HG03103 (cell line): ENCODE data around the gene PTPRM.

Experiments used
- ATAC-seq: cut with Tn5 transposase; IDR thresholded peaks from one replicate; pipeline ENCODE4 v1.9.1; 2021; ENCODE audit warnings: low read depth; ENCODE audit not compliant: unreplicated experiment

Gene PTPRM

DNA sequence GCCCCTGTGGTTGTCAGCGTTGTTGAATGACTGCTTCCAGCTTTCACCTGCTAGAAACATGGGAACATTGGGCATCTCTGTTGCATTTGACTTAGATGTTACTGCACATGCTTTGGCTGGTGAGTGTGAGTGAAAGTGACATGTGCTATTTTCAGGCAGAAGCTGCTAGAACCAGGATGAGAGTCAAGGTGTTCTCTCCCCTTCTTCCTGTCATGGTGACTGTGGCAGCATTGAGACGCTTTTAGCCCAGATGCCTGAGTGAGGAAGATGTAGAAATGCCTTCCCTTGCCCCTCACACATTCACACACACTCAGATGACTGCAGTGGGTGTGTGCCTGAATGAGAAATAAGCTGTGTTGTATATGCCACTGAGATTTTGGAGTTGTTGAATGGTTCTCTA lies 220.2 kb downstream of the PTPRM start:
- ATAC-seq: no peak

DNA sequence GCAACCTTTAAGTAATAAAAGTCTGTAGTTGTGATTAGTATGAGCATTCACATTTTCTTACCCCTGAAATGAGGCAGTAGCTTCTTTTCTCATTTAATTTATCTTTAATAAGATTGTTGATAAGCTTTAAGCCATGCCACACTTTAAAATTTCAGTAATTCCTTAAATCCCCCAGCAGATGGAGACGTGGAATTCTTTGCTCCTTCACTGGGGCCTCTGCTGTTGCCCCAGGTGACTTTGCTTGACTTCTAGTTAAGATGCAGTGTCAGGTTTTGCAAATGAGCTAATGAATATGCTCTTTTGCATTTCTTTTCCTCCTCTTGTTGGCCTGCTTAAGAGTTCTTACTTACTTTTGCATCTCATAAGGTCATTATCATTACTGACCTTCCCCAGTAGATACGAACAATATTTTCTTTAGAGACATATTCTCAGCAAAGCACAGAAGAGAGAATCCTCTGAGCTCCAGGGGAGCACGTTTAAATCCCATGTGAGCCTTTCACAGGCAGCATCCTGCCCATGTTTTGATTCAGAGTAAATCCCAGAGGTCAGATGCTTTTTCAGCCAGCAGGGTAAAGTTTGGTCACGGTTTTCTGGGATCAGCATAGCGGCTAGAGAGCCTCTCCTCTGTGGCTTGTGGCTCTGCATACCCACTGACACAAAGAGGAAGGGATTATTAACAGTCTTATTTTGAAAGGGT lies 222.9 kb downstream of the PTPRM start:
- ATAC-seq: no peak

DNA sequence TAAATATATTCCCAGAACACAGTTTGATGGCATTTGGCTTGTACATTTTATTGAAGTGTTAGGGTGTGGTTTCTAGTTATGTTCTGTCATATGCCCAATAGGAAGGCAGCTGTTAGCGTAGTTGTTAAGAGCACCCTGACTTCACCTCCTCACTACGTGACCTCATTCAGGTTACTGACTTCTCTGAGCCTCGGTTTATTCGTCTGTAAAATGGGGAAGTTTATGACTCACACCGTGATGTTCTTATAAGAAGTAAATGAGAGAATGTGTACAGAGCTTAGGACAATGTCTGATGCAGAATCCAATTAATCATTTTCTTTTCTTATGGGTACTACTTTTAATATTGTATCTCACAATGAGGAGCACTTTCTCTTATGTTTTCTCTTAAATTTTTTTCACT lies 226.0 kb downstream of the PTPRM start:
- no peak for ATAC-seq

DNA sequence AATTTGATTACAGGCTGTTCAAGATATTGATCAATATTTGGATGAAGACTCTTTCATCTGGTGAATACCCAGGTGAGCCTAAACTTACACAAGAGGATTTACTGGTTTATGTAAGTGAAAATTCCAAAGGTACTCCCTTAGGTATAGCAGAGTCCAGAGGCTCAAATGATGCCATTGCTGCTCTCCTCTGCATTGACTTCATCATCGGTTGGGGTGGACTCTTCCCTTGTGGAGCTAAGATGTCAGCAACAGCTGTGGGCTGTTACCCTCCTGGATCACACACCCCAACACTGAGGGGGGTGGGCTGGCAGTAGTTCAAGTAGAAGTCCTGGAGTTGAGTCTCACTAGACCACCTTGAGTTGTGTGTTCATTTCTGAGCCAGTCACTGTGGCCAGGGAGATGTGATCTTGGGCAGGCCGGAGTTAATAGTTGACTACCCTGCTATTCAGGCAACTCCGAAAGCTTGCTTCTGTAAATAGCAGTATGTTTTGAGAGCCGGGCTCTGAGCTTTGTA lies 236.9 kb downstream of the PTPRM start:
- ATAC-seq: no peak

DNA sequence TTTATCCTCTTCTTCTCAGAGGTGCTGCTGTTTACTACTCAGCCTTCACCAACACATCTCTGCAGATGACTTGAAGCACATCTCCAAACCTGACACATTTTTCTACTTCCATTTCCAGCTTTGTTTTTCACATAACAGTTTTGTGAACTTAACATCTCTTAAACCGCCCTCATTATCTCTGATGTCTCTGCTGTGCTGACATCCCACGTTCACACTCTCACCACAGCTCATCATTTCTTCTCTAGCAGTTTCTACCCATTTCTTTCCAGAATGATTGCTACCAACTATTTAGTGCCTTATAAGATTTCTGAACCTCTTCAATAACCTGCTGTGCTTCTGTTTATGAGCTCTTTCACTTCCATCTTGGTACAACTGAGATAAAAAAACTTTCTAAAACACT lies 238.0 kb downstream of the PTPRM start:
- ATAC-seq: no peak

DNA sequence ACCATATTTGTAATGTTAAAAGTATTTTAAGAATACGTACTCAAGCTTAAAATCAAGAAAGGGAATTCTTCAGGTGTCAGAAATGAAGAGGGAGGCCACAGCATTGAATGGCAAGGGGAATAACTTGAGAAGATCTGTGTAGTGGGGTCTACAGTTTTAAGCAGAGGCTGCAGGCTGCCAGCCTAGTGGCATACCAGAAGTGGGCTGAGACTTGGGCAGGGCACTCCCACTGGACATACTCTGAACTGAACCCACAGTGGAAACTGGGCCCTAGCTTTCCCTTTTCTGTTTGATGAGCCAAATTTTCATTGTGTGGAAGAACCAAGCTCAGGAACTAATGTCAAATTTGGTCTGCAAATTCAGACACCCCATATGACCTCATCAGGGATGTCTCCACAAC lies 238.8 kb downstream of the PTPRM start:
- ATAC-seq: no peak

DNA sequence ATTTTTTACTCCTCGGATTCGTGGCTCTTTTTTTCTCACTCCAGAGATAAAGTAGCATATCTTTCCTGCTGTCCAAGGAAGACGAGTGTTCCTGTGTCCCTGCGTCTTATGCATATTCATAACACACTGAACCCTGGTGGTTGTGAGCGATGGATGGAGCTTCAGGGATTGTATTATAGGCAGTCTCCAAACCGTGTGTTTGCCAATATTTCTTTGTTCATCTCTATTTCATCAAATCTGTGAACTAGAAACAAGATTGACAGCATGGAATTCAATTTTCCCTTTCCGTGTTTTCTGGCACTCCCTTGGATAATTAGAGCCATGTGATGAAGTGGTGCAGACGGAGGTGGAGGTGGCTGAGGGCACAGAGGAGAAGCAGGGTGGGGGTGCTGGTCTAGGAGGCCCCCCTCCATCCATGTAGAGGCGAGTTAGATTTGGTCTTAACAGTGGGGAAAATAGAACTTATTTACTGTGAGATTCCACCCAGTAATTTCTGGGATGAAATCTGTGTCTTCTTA lies 240.9 kb downstream of the PTPRM start:
- ATAC-seq: no peak

DNA sequence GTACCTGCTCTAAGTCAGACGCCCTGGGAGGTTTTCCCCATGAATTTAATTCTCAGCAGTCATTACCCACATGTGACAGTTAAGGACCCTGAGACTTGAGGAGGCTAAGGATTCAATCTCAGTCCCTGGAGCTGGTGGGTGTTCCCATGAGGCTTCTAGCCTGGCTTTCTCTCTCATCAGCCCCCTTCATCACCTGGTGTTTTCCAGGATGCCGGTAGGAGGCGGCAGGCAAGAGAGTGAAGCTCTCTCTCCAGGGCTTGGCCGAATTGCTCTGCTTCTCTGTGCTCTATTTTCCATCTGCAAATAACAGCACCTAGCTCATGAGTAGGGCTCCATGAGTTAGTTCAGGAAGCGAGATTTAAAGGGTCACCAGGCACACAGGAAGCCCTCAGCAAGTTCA lies 241.9 kb downstream of the PTPRM start:
- no peak for ATAC-seq

DNA sequence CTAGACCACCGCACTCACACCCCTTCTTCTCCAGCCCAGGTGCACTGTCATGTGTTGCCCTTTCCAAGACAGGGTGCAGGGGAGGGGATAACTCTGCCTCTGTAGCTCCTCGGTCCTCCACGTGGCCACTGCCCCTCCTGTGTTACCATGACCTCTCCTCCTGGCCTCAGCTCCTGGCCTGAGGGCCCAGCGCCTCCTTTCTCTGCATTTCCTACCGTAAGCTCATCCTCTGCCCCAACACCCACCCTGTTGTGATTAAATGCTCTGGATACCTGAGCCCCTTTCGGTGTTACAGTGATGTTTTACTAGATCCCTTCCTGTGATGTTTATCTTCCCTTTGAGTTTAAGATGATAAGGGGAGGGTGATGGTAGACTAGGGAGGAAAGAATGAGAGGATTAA lies 242.3 kb downstream of the PTPRM start:
- ATAC-seq: no peak

DNA sequence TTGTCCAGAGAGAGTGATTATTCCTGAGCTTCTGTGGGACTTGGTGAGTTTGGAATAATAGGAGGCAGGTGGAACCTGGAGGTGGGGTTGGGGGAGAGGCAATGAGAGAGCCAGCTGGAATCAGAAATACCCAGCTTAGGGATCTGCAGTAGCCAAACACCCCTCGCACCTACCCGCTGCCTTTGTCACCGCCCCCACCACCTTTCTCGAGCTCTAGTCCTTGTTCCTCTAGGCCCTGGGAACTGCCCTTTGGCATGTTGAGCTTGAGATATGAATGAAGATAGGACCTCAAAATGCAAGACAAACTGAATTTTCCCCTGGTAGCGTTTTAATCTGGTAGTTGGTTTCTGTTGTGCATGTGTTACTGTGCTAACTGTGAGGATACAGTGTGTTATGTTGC lies 242.9 kb downstream of the PTPRM start:
- ATAC-seq: no peak

DNA sequence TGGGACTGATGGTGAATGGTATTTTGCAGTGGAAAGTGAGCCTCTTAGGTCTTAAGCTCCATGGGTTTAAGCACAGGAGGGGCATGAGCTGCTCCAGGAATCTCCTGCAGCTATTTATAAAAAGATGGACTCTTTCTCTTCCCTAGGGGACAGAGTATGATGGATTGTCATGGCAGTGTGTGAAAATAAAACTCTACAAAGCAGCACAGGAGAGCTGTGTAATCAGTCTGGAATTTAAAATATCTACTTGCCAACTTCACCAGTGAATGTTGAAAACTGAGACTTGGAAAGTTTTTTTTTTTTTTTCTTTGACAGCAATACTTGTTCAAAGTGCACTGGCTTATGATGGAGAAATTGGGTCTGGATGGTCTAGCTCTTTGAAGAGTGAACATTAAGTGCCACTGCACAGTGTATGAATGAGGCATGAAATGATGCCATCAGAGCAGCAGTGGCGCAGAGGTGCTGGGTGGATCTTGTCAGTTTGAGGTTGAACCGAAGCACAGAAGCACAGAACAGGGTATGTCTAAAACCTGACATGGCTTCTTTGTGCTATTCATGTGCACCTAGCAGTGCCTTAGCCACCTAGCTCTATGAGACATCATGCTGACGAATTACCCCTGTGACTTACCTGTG lies 245.4 kb downstream of the PTPRM start:
- no peak for ATAC-seq

DNA sequence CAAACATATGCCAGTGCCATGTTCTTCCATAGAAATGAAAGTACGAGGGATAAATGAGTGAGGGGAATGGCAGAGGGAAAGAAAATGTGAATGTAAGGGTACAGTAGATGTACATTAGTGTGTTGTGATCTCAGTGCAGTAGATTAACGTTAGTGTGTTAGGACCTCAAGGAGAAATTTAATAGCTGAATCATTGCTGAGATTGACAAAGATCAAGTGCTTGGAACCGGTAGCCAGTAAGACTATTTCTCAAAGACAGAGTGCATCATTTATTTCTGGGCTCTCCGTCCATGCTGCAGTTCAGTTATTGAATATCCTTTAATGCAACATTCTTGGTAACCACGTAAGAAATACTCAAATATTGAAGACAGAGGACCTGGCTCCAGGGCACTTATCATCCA lies 246.0 kb downstream of the PTPRM start:
- ATAC-seq: no peak

DNA sequence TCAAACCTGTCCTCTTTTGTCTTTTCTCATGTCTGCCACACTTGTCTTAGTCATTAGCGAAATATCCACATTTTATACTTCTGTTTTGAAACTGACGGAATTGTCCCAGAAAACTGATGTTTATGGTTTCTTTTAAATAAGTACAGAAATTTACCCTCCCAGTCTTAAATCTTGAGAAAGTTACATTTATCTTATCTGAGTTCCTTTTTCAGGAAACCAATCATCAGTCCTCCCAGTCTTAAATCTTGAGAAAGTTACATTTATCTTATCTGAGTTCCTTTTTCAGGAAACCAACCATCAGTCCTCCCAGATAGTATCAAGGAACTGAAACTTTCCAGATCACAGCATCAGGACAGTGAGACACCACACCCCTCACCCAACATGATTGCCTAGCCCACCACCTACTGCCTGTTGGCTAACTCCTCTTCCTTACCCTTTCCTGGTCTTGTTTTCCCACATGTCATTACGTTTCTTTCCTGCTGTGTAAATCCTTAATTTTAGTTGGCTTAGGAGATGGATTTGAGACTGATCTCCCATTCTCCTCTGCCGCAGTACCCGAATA lies 247.7 kb downstream of the PTPRM start:
- ATAC-seq: no peak

DNA sequence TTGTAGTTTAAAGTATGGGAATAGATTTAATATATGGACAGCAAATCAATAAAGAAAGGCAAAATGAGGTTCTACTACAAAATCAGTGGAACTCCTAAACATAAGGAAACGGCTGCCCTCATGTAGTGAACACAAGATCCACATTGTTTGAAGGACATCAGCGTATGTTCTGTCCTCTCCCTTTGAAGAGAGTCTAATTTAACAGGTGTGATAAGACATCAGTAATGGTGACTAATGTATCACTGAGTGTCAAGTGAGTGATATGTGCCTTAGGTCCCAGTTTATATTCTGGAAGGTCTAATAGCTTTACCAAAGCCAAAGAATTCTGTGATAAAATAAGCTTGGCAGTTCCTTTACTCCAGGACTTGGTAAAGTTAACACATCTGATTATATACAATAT lies 248.7 kb downstream of the PTPRM start:
- ATAC-seq: no peak

DNA sequence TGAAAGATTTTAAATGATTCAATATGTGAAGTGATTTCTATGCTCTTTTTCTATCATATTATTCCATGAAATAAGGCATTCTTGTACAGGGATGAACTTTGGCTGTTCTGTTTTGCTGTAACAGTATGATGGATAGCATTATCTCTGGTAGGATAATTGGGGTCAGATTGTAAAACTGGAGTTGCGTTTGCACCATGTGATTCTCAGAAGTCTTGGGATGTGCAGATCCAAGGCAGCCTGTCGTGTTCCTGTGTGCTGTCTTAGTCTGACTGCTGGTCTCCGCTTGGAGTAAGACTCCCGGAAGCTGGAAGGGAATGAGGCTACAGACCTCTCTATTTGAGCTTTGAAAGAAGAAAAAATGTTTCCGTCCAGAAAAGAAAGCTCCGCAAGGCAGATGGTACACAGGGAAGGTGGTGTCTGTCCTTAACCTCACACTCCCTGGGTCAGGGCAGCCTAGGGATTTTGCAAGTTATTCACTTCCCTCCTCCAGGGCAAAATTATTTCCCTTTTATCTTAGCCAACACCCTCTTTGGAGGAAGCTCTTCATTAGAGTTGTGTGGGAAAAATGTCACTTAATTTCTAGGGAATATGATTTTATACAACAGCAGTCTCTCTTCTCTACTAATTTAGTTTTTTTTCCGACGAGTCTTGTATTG lies 250.6 kb downstream of the PTPRM start:
- ATAC-seq: no peak

DNA sequence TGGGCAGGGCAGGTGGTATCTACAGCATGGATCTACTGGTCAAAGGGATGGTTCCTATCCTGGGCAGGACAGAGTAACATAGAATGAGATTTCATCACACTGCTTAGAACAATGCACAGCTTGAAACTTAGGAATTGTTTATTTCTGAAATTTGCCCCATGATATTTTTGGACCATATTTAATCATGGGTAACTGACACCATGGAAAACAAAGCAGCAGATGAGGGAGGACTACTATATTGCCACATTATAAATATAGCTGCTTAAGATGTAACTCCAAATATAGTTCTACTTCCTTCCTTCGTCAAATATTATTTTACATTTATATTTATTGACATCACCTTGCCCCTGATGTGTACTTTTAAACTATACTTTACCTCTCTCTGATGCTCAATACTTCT lies 254.7 kb downstream of the PTPRM start:
- ATAC-seq: no peak

DNA sequence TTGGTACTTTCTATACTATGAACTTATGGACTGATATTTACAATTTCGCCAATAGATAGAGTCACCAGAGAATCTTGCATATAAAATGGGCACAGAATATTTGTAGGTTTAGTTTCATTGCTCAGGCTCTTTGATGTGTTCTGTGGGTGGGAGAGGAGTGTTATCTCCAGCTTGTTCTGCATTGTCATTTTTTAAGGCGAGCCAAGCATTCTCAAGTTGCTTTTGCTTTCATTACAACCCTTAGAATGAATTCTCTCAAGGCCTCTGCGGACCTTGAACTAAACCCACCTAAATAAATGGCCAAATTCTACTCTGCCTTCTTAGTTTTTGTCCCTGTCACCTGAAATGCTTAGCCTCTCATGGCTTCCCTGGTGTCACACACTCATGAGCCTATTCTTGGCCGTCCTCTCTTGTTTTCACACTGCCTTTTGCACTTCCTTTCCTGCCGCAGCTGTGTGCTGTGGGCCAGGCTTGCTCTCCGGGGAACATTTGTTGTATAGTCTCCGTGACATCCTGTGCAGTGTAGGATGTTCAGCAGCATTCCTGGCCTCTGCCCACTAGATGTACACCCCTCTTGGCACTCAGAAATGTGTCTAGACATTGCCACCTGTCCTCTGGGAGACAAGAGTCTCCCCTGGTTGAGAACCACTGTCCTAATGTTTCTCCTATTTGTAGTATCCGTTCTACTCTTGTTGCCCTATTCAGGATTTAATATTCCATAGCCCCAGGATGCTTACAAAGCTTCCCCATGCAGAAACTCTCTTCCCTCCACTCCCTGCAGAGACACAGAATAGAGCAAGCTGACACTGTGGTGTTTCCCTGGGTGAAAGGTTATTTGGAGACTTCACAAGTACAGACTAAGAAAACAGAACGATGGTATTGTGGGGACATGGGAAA lies 255.6 kb downstream of the PTPRM start:
- no peak for ATAC-seq

DNA sequence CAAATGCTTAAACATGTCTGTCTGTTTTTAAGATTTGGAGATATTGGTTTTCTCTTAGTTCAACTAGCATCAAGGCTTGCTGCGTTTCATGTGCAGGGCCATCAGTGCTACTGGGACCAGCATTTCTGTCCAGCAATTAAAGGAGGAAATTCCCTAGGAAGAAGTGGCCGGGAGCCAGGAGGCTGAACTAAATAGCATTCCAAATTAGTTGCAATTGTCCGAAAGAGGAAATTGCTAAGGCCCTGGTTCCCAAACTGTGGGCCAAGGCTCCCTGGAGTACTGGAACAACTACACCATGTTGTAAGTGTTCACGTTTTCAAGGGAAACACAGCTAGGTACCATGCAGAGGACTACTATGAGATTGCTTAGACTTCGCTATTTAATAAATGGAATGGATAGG lies 257.9 kb downstream of the PTPRM start:
- ATAC-seq: no peak

DNA sequence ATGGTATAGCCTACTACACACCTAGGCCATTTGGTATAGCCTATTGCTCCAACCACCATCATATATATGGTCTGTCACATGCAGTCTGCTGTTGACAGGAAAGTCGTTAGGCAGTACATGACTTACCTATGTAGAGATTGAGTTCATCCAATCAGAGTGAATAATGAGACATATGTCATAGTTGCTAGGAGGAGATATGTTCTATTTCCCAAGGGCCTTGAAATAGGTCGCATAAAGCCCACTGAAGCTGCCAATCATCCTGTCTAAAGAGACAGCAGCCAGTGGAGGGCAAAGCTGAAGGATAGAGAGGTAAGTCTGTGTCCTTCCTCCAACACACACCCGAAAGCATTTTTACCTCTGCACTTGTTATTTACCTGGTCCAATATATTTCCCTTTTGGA lies 263.4 kb downstream of the PTPRM start:
- peak; percentile 63 for ATAC-seq

DNA sequence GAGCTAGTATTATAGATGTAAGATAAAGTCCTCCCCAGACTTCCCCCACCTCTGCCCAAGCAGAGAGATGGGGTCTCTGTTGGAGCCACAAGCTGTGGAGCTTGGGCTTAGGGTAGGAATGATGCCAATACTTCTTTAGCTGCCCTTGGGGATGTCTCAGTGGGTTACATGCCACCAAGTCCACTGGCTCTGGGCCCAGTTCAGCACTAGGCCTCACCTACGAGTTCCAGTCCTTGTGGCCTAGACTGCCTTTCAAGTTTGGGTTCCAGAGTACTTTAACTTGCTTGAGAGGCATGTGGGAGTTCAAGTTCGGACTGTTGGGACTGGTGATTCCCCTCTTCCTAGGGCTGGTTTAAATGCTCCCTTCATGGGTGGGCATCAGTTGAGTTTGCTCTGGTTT lies 272.4 kb downstream of the PTPRM start:
- ATAC-seq: no peak
